ENCODE results near the gene LYRM4.

The LYRM4 gene

GRCh38 chr6:5260661-5261544 is at the start of gene LYRM4, which contains the start of gene FARS2:
LYRM4 (minus strand) TSS chr6:5260950; CDS start chr6:5260733, 217 bp downstream.
FARS2 (plus strand) TSS chr6:5261513.
- DNase-seq (ENCODE audit: low read depth), result peak; percentile 88

GRCh38 chr6:5308066-5308465 is 47.3 kb upstream of the LYRM4 start:
- DNase-seq (ENCODE audit: low read depth), result no peak

- DNase-seq (ENCODE audit: low read depth), result no peak
Observed at GRCh38 chr6:5307058-5307457, 46.3 kb upstream of the LYRM4 start.

- DNase-seq (ENCODE audit: low read depth), result no peak
Observed at GRCh38 chr6:5305968-5306626, 45.3 kb upstream of the LYRM4 start.

- no peak for DNase-seq (ENCODE audit: low read depth)
Observed at GRCh38 chr6:5303682-5304081, 42.9 kb upstream of the LYRM4 start.

GRCh38 chr6:5302995-5303622 is 42.4 kb upstream of the LYRM4 start:
- peak; percentile 27 for DNase-seq (ENCODE audit: low read depth)

- DNase-seq (ENCODE audit: low read depth), result no peak
Observed at GRCh38 chr6:5302220-5302946, 41.6 kb upstream of the LYRM4 start.

- DNase-seq (ENCODE audit: low read depth), result no peak
Observed at GRCh38 chr6:5300206-5300764, 39.5 kb upstream of the LYRM4 start.

GRCh38 chr6:5295623-5296022 is 34.9 kb upstream of the LYRM4 start:
- DNase-seq (ENCODE audit: low read depth), result no peak

- no peak for DNase-seq (ENCODE audit: low read depth)
Observed at GRCh38 chr6:5294392-5295211, 33.9 kb upstream of the LYRM4 start.

- DNase-seq (ENCODE audit: low read depth), result no peak
Observed at GRCh38 chr6:5293692-5294091, 32.9 kb upstream of the LYRM4 start.

- DNase-seq (ENCODE audit: low read depth), result no peak
Observed at GRCh38 chr6:5292154-5292553, 31.4 kb upstream of the LYRM4 start.

GRCh38 chr6:5290500-5290899 is 29.8 kb upstream of the LYRM4 start:
- DNase-seq (ENCODE audit: low read depth), result no peak

GRCh38 chr6:5290097-5290496 is 29.3 kb upstream of the LYRM4 start:
- DNase-seq (ENCODE audit: low read depth), result no peak

GRCh38 chr6:5287966-5288297 is 27.2 kb upstream of the LYRM4 start:
- DNase-seq (ENCODE audit: low read depth), result no peak

- DNase-seq (ENCODE audit: low read depth), result no peak
Observed at GRCh38 chr6:5287205-5287965, 26.6 kb upstream of the LYRM4 start.

GRCh38 chr6:5286780-5287179 is 26.0 kb upstream of the LYRM4 start:
- no peak for DNase-seq (ENCODE audit: low read depth)

- no peak for DNase-seq (ENCODE audit: low read depth)
Observed at GRCh38 chr6:5285526-5285925, 24.8 kb upstream of the LYRM4 start.

GRCh38 chr6:5285081-5285480 is 24.3 kb upstream of the LYRM4 start:
- no peak for DNase-seq (ENCODE audit: low read depth)

- no peak for DNase-seq (ENCODE audit: low read depth)
Observed at GRCh38 chr6:5282191-5282623, 21.5 kb upstream of the LYRM4 start.

Data from activated T-cell treated with anti-CD3 and anti-CD28 coated beads for 1 hour (primary cell).